ENCODE data around the gene ADARB1.

The ADARB1 gene

GRCh38 chr21:45248893-45249381 is 174.6 kb downstream of the ADARB1 start:
- H3K9me3 ChIP-seq (ENCODE audit: control insufficient read depth, insufficient read depth, low read depth, low read length): no peaks in the 10 kb centered on the region
- no peak overlapping the region for H3K4me3 ChIP-seq (ENCODE audit: low read depth, low read length)
- TF ChIP-seq ZNF10 (tag by site-specific recombination; IDR thresholded peaks at IDR 0.05) (peak; percentile 39; the same call in 1 of the 2 replicates), ZNF623 (tag by site-specific recombination; IDR thresholded peaks at IDR 0.05) (no peak), EGR2 (tag by site-specific recombination; IDR thresholded peaks at IDR 0.05; ENCODE audit: low read depth) (no peak), ZNF791 (tag by site-specific recombination; IDR thresholded peaks at IDR 0.05) (no peak), TRIM28 (IDR thresholded peaks at IDR 0.05; ENCODE audit: borderline replicate concordance, low read length) (0 out of 2 replicates have a peak, but pooled peaks have one; percentile 44), ZNF2 (tag by site-specific recombination; IDR thresholded peaks at IDR 0.05) (no peak), OSR2 (tag by site-specific recombination; IDR thresholded peaks at IDR 0.05) (peak; percentile 50), GLIS1 (tag by site-specific recombination; IDR thresholded peaks at IDR 0.05) (peak; percentile 21; the same call in 1 of the 2 replicates)
- no peak overlapping the region for H3K27ac ChIP-seq (ENCODE audit: extremely low read depth, low read depth, low read length)
- ChIA-PET POLR2A (interaction anchor here (0.7 kb wide), 1 partner anchor 8 kb away, joined by 3 read pairs; no protein-coding TSS in a partner anchor), CTCF (interaction anchor here (0.8 to 2.0 kb wide), 2 partner anchors 111 to 533 kb away, joined by 4 to 11 read pairs; no protein-coding TSS in a partner anchor)
- H3K36me3 ChIP-seq (ENCODE audit: control insufficient read depth in 2 of 2, insufficient read depth in 1 of 2, low read length in 2 of 2): no peaks in the 10 kb centered on the region
- no peaks in the 10 kb centered on the region for H3K4me1 ChIP-seq (ENCODE audit: control insufficient read depth, insufficient read depth, low read length)

GRCh38 chr21:45249626-45250025 is 175.2 kb downstream of the ADARB1 start:
- H3K36me3 ChIP-seq (ENCODE audit: control insufficient read depth in 2 of 2, insufficient read depth in 1 of 2, low read length in 2 of 2): no peaks in the 10 kb centered on the region
- H3K4me1 ChIP-seq (ENCODE audit: control insufficient read depth, insufficient read depth, low read length): no peaks in the 10 kb centered on the region
- ChIA-PET CTCF (no interaction called here), POLR2A (no interaction called here)
- no peak overlapping the region for H3K27ac ChIP-seq (ENCODE audit: extremely low read depth, low read depth, low read length)
- no peak for TF ChIP-seq ZNF426 (tag by site-specific recombination; IDR thresholded peaks at IDR 0.05)
- TF ChIP-seq ZNF121 (tag by site-specific recombination; IDR thresholded peaks at IDR 0.05): peak; percentile 91
- no peaks in the 10 kb centered on the region for H3K9me3 ChIP-seq (ENCODE audit: control insufficient read depth, insufficient read depth, low read depth, low read length)
- no peak overlapping the region for H3K4me3 ChIP-seq (ENCODE audit: low read depth, low read length)

DNA sequence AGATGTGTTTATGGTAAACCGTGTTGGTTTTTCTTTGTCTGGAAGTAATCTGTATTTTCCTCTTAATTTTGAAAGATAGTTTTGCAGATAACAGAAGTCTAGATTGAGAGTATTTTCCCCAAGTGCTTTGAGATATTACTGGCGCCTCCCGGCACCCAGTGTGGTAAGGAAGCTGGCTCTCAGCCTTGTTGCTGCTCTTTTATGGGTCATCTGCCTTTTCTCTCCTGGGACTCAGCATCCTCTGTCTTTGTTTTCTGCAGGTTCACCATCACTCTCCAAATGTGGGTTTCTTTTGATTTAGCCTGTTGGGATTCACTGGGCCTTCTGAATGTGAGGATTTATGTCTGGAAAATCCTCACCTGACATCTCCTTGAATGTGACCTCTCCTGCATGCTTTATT is 175.9 kb downstream of the ADARB1 start:
- no peak overlapping the region for H3K27ac ChIP-seq (ENCODE audit: extremely low read depth, low read depth, low read length)
- POLR2A ChIA-PET: no interaction called here
- H3K4me1 ChIP-seq (ENCODE audit: control insufficient read depth, insufficient read depth, low read length): no peaks in the 10 kb centered on the region
- CTCF ChIA-PET: no interaction called here
- no peak overlapping the region for H3K4me3 ChIP-seq (ENCODE audit: low read depth, low read length)
- no peaks in the 10 kb centered on the region for H3K9me3 ChIP-seq (ENCODE audit: control insufficient read depth, insufficient read depth, low read depth, low read length)
- H3K36me3 ChIP-seq (ENCODE audit: control insufficient read depth in 2 of 2, insufficient read depth in 1 of 2, low read length in 2 of 2): no peaks in the 10 kb centered on the region
- TF ChIP-seq ZNF610 (tag by site-specific recombination; IDR thresholded peaks at IDR 0.05; ENCODE audit: borderline replicate concordance): no peak
- TF ChIP-seq PRDM2 (tag by site-specific recombination; IDR thresholded peaks at IDR 0.05; ENCODE audit: borderline replicate concordance): no peak
- TF ChIP-seq HOXA7 (CRISPR knock-in tag; IDR thresholded peaks at IDR 0.05; ENCODE audit: borderline replicate concordance): no peak
- no peak for TF ChIP-seq KLF8 (tag by site-specific recombination; IDR thresholded peaks at IDR 0.05)
- TF ChIP-seq ZNF121 (tag by site-specific recombination; IDR thresholded peaks at IDR 0.05): no peak
- TF ChIP-seq ZNF184 (tag by site-specific recombination; IDR thresholded peaks at IDR 0.05): no peak
- no peak for TF ChIP-seq ZFP41 (tag by site-specific recombination; IDR thresholded peaks at IDR 0.05; ENCODE audit: borderline replicate concordance)
- no peak for TF ChIP-seq ZNF350 (tag by site-specific recombination; IDR thresholded peaks at IDR 0.05)
- no peak for TF ChIP-seq ZNF223 (tag by site-specific recombination; IDR thresholded peaks at IDR 0.05)
- TF ChIP-seq, protein P1, sequence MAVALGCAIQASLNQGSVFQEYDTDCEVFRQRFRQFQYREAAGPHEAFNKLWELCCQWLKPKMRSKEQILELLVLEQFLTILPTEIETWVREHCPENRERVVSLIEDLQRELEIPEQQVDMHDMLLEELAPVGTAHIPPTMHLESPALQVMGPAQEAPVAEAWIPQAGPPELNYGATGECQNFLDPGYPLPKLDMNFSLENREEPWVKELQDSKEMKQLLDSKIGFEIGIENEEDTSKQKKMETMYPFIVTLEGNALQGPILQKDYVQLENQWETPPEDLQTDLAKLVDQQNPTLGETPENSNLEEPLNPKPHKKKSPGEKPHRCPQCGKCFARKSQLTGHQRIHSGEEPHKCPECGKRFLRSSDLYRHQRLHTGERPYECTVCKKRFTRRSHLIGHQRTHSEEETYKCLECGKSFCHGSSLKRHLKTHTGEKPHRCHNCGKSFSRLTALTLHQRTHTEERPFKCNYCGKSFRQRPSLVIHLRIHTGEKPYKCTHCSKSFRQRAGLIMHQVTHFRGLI (tag by site-specific recombination; IDR thresholded peaks at IDR 0.05): no peak
- no peak for TF ChIP-seq ZNF518A (tag by site-specific recombination; conservative IDR thresholded peaks at IDR 0.05; ENCODE audit: low read depth)
